K562 (cell line): Measurements from ENCODE around the gene DCAKD. TPM values are rescaled to one million over a fixed set of nuclear protein-coding genes. Genes with fewer than 3 reads are reported as not detected.

Experiments
- ATAC-seq: fragments of 200-7000 bp; cut with Tn5 transposase; 3 replicates; pipeline ENCODE4 v1.9.1; 2020; ENCODE audit warnings: moderate library complexity
- BruUV-seq: library from RNA; stranded (reverse); fragments of 400-500 nt; replicated peaks from 2 replicates; lab custom pipeline; 2021; lab: Mats Ljungman, UMichigan
- CTCF ChIA-PET: fragments of 300-600 bp; formaldehyde crosslinking; extraction: SDS; loops from one replicate; lab custom pipeline; 2021; ENCODE audit warnings: low intra/inter-chr PET ratio; lab: Yijun Ruan, JAX
- POLR2A ChIA-PET: fragments of 300-600, 350-650 bp; sonication (Branson Sonifier 250); formaldehyde crosslinking; extraction: SDS; loops from one replicate; lab custom pipeline; 2021; ENCODE audit warnings: antibody characterized with exemption, inconsistent platforms; lab: Yijun Ruan, JAX
- DNase-seq, 4 experiments: peaks; one replicate each; pipeline versions ENCODE4 v3.0.0 to v3.0.0-alpha.2; 2011 to 2018; ENCODE audit warnings: low spot score in 3 of 4, mixed read lengths in 3 of 4; ENCODE audit errors: extremely low read depth in 1 of 4
- FAIRE-seq: peaks from 2 replicates; lab custom pipeline; 2011; peaks lifted over from hg19 to GRCh38; lab: Jason Lieb, UNC
- H2AFZ ChIP-seq: 2 replicates; pipeline ENCODE4 v1.6.0; 2011; ENCODE audit warnings: low read depth, low read length, control low read depth, inconsistent platforms
- H3K27ac ChIP-seq: fragments of 200-600 bp; 3 replicates; pipeline ENCODE4 v1.8.0; 2011; ENCODE audit warnings: low read depth, mild to moderate bottlenecking, control low read depth, inconsistent platforms, low read length, moderate library complexity, mixed read lengths; ENCODE audit errors: extremely low read depth
- H3K27me3 ChIP-seq, 2 experiments: fragments of 300-600 bp in 1 of 2; 2 replicates in 1 of 2; 3 replicates in 1 of 2; pipeline versions ENCODE4 v1.6.0 to v1.8.0; 2011; ENCODE audit warnings: inconsistent platforms in 2 of 2, low read length in 2 of 2, mild to moderate bottlenecking in 1 of 2, mixed read lengths in 1 of 2, moderate library complexity in 1 of 2; ENCODE audit not compliant: control insufficient read depth in 2 of 2, insufficient read depth in 2 of 2
- H3K36me3 ChIP-seq: fragments of 300-600 bp; 3 replicates; pipeline ENCODE4 v1.8.0; 2011; ENCODE audit warnings: mild to moderate bottlenecking, low read length, inconsistent platforms; ENCODE audit not compliant: control insufficient read depth, insufficient read depth
- H3K4me1 ChIP-seq, 2 experiments: fragments of 200-600 bp in 1 of 2; replicated peaks in 1 of 2; 2 replicates in 1 of 2; 3 replicates in 1 of 2; pipeline versions ENCODE4 v1.5.1 to v1.8.0; 2011; ENCODE audit warnings: inconsistent platforms in 2 of 2, low read length in 2 of 2, mild to moderate bottlenecking in 1 of 2, mixed read lengths in 1 of 2, moderate library complexity in 1 of 2; ENCODE audit not compliant: control insufficient read depth in 2 of 2, insufficient read depth in 2 of 2
- H3K4me2 ChIP-seq: 2 replicates; pipeline ENCODE4 v1.6.1; 2011; ENCODE audit warnings: low read length, control low read depth, inconsistent platforms, mixed read lengths; ENCODE audit not compliant: insufficient read depth
- H3K4me3 ChIP-seq: fragments of 200-600 bp; sonication (generic), shearing (Covaris generic); 2 replicates; pipeline ENCODE4 v1.5.1; 2016; ENCODE audit warnings: control low read depth, inconsistent platforms
- H3K79me2 ChIP-seq: fragments of 200-600 bp; 3 replicates; pipeline ENCODE4 v1.8.0; 2011; ENCODE audit warnings: low read length, inconsistent platforms; ENCODE audit not compliant: control insufficient read depth, insufficient read depth
- H3K9ac ChIP-seq, 2 experiments: 2 replicates each; pipeline versions ENCODE4 v1.6.0 to v1.6.1; 2011; ENCODE audit warnings: low read depth in 2 of 2, low read length in 2 of 2, control low read depth in 1 of 2, inconsistent platforms in 1 of 2, mild to moderate bottlenecking in 1 of 2, mixed read lengths in 1 of 2; ENCODE audit not compliant: insufficient read depth in 1 of 2
- H3K9me1 ChIP-seq: one replicate; pipeline ENCODE4 v1.6.0; 2011; ENCODE audit warnings: inconsistent platforms, mild to moderate bottlenecking, low read length, moderate library complexity; ENCODE audit not compliant: control insufficient read depth, insufficient read depth
- H3K9me3 ChIP-seq: replicated peaks from 2 replicates; pipeline ENCODE4 v1.5.1; 2011; ENCODE audit warnings: low read depth, low read length, inconsistent platforms; ENCODE audit not compliant: control insufficient read depth, insufficient read depth
- H4K20me1 ChIP-seq: replicated peaks from 2 replicates; pipeline ENCODE4 v1.6.1; 2011; ENCODE audit warnings: low read length, inconsistent platforms, mixed read lengths; ENCODE audit not compliant: control insufficient read depth, insufficient read depth
- BACH1 ChIP-seq: fragments of 200-800 bp; sonication (Bioruptor generic); IDR thresholded peaks from 2 replicates; pipeline ENCODE4 v1.6.1; 2016; ENCODE audit warnings: missing genetic modification characterization, missing compliant biosample characterization
- FOXK2 ChIP-seq, 2 experiments: fragments of 450-650 bp; IDR thresholded peaks in 1 of 2; conservative IDR thresholded peaks in 1 of 2; 2 replicates each; pipeline ENCODE4 v1.6.1; 2016; ENCODE audit warnings: low read depth in 2 of 2, mild to moderate bottlenecking in 1 of 2
- GABPB2 ChIP-seq: fragments of 250-450 bp; sonication (Bioruptor Pico); conservative IDR thresholded peaks from 2 replicates; pipeline ENCODE4 v1.5.1; 2021; ENCODE audit warnings: mild to moderate bottlenecking
- SETDB1 ChIP-seq: IDR thresholded peaks from one replicate; pipeline ENCODE4 v1.6.1; 2012; ENCODE audit warnings: low read length, control low read depth, inconsistent platforms
- STAT5A ChIP-seq: IDR thresholded peaks from 2 replicates; pipeline ENCODE4 v1.6.1; 2012; ENCODE audit warnings: low read length, inconsistent platforms, borderline replicate concordance
- ZNF586 ChIP-seq: fragments of 450-650 bp; formaldehyde crosslinking; conservative IDR thresholded peaks from 2 replicates; pipeline ENCODE4 v1.4.0; 2020; ENCODE audit warnings: mild to moderate bottlenecking, moderate library complexity
- in situ Hi-C: fragments of 300-500 bp; cut with MboI; formaldehyde crosslinking; loops from 4 replicates; pipeline ENCODE4 v1.15.0; 2018; ENCODE audit warnings: inconsistent platforms, mixed read lengths
- intact Hi-C: fragments of 100-400 bp; cut with micrococcal nuclease; formaldehyde crosslinking; loops from 2 replicates; pipeline ENCODE4 v1.14.2; 2022
- polyA plus RNA-seq, 8 experiments: library from polyadenylated mRNA; depleted of rRNA in 4 of 8; stranded (reverse) in 5 of 8; unstranded in 3 of 8; fragments of >200 nt; fragmentation: Nextera tagmentation in 2 of 8; fragmentation: Illumina TruSeq in 1 of 8; extraction: Ambion mirVana in 2 of 8; extraction: Trizol in 1 of 8; gene quantifications; 2 replicates each; pipeline versions ENCODE4 v1.2.1 to v1.2.3, GENCODE V29; 2011 to 2014; ENCODE audit warnings: inconsistent platforms in 1 of 8, missing spikeins in 1 of 8
- total RNA-seq, 7 experiments: library from RNA; depleted of rRNA in 6 of 7; stranded (reverse); fragments of >200 nt in 6 of 7; fragmentation: Illumina TruSeq in 2 of 7; extraction: Trizol in 2 of 7; gene quantifications; 2 replicates each; pipeline versions ENCODE4 v1.2.1 to v1.2.3, GENCODE V29; 2011 to 2021; ENCODE audit warnings: low replicate concordance in 1 of 7
- TF ChIP-seq, protein P1 (sequence below): sonication (generic); formaldehyde crosslinking; IDR thresholded peaks from 2 replicates; pipeline ENCODE4 v1.8.1; 2023; ENCODE audit warnings: mild to moderate bottlenecking, missing genetic modification reagents

Gene DCAKD
- total and polyA plus RNA-seq, 9 of the 15 experiments (the other 6 are each of a cell fraction or from before 2014, with no cell fraction given) = 7.9 to 35.5 (median 21.4) TPM

DNA sequence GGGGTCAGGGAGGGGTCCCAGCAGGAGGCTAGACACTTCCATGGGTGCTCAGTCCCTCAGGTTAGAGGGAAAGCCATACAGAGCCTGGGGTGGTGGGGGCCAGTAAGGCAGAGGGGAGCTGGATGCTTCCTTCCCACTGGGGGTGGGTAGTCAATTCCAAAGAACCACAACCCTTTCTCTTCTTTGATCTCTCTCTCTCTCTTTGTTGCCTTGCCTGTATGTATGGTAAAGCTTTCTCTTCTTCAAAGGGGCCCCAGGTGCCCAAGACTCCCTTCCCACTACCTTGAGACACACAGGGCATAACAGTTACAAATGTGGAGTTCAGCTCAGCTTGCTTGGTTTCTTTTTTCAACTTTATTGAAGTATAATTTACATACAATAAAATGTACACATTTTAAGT is 52.8 kb downstream of the DCAKD start:
- Histone ChIP-seq H3K36me3 (no peaks in the 10 kb centered on the region), H3K4me3 (no peak overlapping the region), H3K4me2 (no peak overlapping the region), H3K9me3 (no peaks in the 10 kb centered on the region), H3K79me2 (no peaks in the 10 kb centered on the region), H4K20me1 (no peaks in the 10 kb centered on the region; the same call in 1 of the 2 replicates), H3K9me1 (peaks cover 2% of the 10 kb centered on the region), H3K4me1 (0 out of 5 replicates have a peak, but pooled peaks cover 0 to 3% of the 10 kb centered on the region in 2 experiments), H3K9ac (no peak overlapping the region), H2AFZ (no peak overlapping the region), H3K27me3 (peaks cover 22 to 67% of the 10 kb centered on the region in 2 experiments; a peak in 4 of 5 replicates), H3K27ac (no peak overlapping the region)
- in situ Hi-C loops = no loop called here
- ChIA-PET POLR2A (interaction anchor here (0.9 to 1.7 kb wide), 2 partner anchors 13 to 64 kb away, joined by 3 to 4 read pairs; no protein-coding TSS in a partner anchor), CTCF (no interaction called here)
- intact Hi-C loops = no loop called here
- TF ChIP-seq, protein P1, sequence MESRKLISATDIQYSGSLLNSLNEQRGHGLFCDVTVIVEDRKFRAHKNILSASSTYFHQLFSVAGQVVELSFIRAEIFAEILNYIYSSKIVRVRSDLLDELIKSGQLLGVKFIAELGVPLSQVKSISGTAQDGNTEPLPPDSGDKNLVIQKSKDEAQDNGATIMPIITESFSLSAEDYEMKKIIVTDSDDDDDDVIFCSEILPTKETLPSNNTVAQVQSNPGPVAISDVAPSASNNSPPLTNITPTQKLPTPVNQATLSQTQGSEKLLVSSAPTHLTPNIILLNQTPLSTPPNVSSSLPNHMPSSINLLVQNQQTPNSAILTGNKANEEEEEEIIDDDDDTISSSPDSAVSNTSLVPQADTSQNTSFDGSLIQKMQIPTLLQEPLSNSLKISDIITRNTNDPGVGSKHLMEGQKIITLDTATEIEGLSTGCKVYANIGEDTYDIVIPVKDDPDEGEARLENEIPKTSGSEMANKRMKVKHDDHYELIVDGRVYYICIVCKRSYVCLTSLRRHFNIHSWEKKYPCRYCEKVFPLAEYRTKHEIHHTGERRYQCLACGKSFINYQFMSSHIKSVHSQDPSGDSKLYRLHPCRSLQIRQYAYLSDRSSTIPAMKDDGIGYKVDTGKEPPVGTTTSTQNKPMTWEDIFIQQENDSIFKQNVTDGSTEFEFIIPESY = no peak
- TF ChIP-seq FOXK2 (conservative IDR thresholded peaks at IDR 0.05 in 1 of 2, IDR thresholded peaks at IDR 0.05 in 1 of 2; ENCODE audit: low read depth in 2 of 2) (no peak), GABPB2 (no peak), STAT5A (no peak), SETDB1 (no peak), ZNF586 (no peak), BACH1 (tag) (no peak)
- BruUV-seq = no TSS peak
- DNase-seq (no peak), FAIRE-seq (no peak), ATAC-seq (no peak)
